Measurements from ENCODE around the gene SPDL1.

Gene SPDL1

GRCh38 chr5:169561893-169562292 lies 21.7 kb upstream of the SPDL1 start:
- TF ChIP-seq FOXP2 (optimal IDR thresholded peaks at IDR 0.05; ENCODE audit: control extremely low read depth, extremely low read length, insufficient read depth) (no peak), POLR2AphosphoS5 (IDR thresholded peaks at IDR 0.05; ENCODE audit: borderline replicate concordance, low read depth, low read length) (no peak), EZH2 (IDR thresholded peaks at IDR 0.05) (no peak)
- peak; percentile 3 for DNase-seq (ENCODE audit: low read depth, low spot score)
- H3K4me3 ChIP-seq: no peak overlapping the region

GRCh38 chr5:169563369-169563768 lies 20.2 kb upstream of the SPDL1 start:
- H3K4me3 ChIP-seq: no peak overlapping the region

More at GRCh38 chr5:169561893-169562292, 21.7 kb upstream of the SPDL1 start:
- no peaks in the 10 kb centered on the region for H3K9me3 ChIP-seq (ENCODE audit: low read depth, low read length)
- no peak overlapping the region for H3K9ac ChIP-seq (ENCODE audit: insufficient read length)
- H3K36me3 ChIP-seq (ENCODE audit: insufficient read depth, low read length): no peaks in the 10 kb centered on the region
- no peak overlapping the region for H3K27ac ChIP-seq

GRCh38 chr5:169566202-169566601 lies 17.4 kb upstream of the SPDL1 start:
- no peak overlapping the region for H3K9ac ChIP-seq (ENCODE audit: insufficient read length)
- no peak overlapping the region for H3K27ac ChIP-seq
- no peaks in the 10 kb centered on the region for H3K9me3 ChIP-seq (ENCODE audit: low read depth, low read length)
- no peak overlapping the region for H3K4me3 ChIP-seq
- no peak for DNase-seq (ENCODE audit: low read depth, low spot score)
- no peak for TF ChIP-seq FOXP2 (optimal IDR thresholded peaks at IDR 0.05; ENCODE audit: control extremely low read depth, extremely low read length, insufficient read depth)
- no peaks in the 10 kb centered on the region for H3K36me3 ChIP-seq (ENCODE audit: insufficient read depth, low read length)

More at GRCh38 chr5:169563369-169563768, 20.2 kb upstream of the SPDL1 start:
- no peaks in the 10 kb centered on the region for H3K9me3 ChIP-seq (ENCODE audit: low read depth, low read length)
- no peak for TF ChIP-seq POLR2AphosphoS5 (IDR thresholded peaks at IDR 0.05; ENCODE audit: borderline replicate concordance, low read depth, low read length)
- TF ChIP-seq EZH2 (IDR thresholded peaks at IDR 0.05): no peak
- no peak for TF ChIP-seq FOXP2 (optimal IDR thresholded peaks at IDR 0.05; ENCODE audit: control extremely low read depth, extremely low read length, insufficient read depth)
- H3K36me3 ChIP-seq (ENCODE audit: insufficient read depth, low read length): no peaks in the 10 kb centered on the region
- no peak for DNase-seq (ENCODE audit: low read depth, low spot score)
- H3K27ac ChIP-seq: no peak overlapping the region
- no peak overlapping the region for H3K9ac ChIP-seq (ENCODE audit: insufficient read length)

GRCh38 chr5:169567079-169567478 lies 16.5 kb upstream of the SPDL1 start:
- H3K36me3 ChIP-seq (ENCODE audit: insufficient read depth, low read length): no peaks in the 10 kb centered on the region
- no peak overlapping the region for H3K27ac ChIP-seq
- no peak for DNase-seq (ENCODE audit: low read depth, low spot score)
- no peak overlapping the region for H3K4me3 ChIP-seq
- no peaks in the 10 kb centered on the region for H3K9me3 ChIP-seq (ENCODE audit: low read depth, low read length)
- H3K9ac ChIP-seq (ENCODE audit: insufficient read length): no peak overlapping the region
- TF ChIP-seq FOXP2 (optimal IDR thresholded peaks at IDR 0.05; ENCODE audit: control extremely low read depth, extremely low read length, insufficient read depth): no peak

GRCh38 chr5:169569513-169569912 lies 14.1 kb upstream of the SPDL1 start:
- Histone ChIP-seq H3K36me3 (ENCODE audit: insufficient read depth, low read length) (no peaks in the 10 kb centered on the region), H3K9ac (ENCODE audit: insufficient read length) (no peak overlapping the region), H3K9me3 (ENCODE audit: low read depth, low read length) (no peaks in the 10 kb centered on the region), H3K27ac (no peak overlapping the region), H3K4me3 (no peak overlapping the region)
- TF ChIP-seq POLR2AphosphoS5 (IDR thresholded peaks at IDR 0.05; ENCODE audit: borderline replicate concordance, low read depth, low read length): no peak
- DNase-seq (ENCODE audit: low read depth, low spot score): no peak

GRCh38 chr5:169571355-169571754 lies 12.2 kb upstream of the SPDL1 start:
- no peak overlapping the region for H3K9ac ChIP-seq (ENCODE audit: insufficient read length)
- no peaks in the 10 kb centered on the region for H3K36me3 ChIP-seq (ENCODE audit: insufficient read depth, low read length)
- DNase-seq (ENCODE audit: low read depth, low spot score): no peak
- H3K4me3 ChIP-seq: no peak overlapping the region
- no peak overlapping the region for H3K27ac ChIP-seq
- no peak for TF ChIP-seq FOXP2 (optimal IDR thresholded peaks at IDR 0.05; ENCODE audit: control extremely low read depth, extremely low read length, insufficient read depth)
- no peak for TF ChIP-seq POLR2AphosphoS5 (IDR thresholded peaks at IDR 0.05; ENCODE audit: borderline replicate concordance, low read depth, low read length)
- TF ChIP-seq EZH2 (IDR thresholded peaks at IDR 0.05): no peak
- H3K9me3 ChIP-seq (ENCODE audit: low read depth, low read length): no peaks in the 10 kb centered on the region

GRCh38 chr5:169574134-169574646 lies 9.4 kb upstream of the SPDL1 start:
- no peak for DNase-seq (ENCODE audit: low read depth, low spot score)
- TF ChIP-seq POLR2AphosphoS5 (IDR thresholded peaks at IDR 0.05; ENCODE audit: borderline replicate concordance, low read depth, low read length) (no peak), EZH2 (IDR thresholded peaks at IDR 0.05) (no peak), FOXP2 (optimal IDR thresholded peaks at IDR 0.05; ENCODE audit: control extremely low read depth, extremely low read length, insufficient read depth) (no peak)
- Histone ChIP-seq H3K27ac (no peak overlapping the region), H3K36me3 (ENCODE audit: insufficient read depth, low read length) (no peaks in the 10 kb centered on the region), H3K9me3 (ENCODE audit: low read depth, low read length) (no peaks in the 10 kb centered on the region), H3K4me3 (no peak overlapping the region), H3K9ac (ENCODE audit: insufficient read length) (no peak overlapping the region)

GRCh38 chr5:169576181-169576598 lies 7.4 kb upstream of the SPDL1 start:
- TF ChIP-seq EZH2 (IDR thresholded peaks at IDR 0.05): no peak
- TF ChIP-seq FOXP2 (optimal IDR thresholded peaks at IDR 0.05; ENCODE audit: control extremely low read depth, extremely low read length, insufficient read depth): no peak
- TF ChIP-seq POLR2AphosphoS5 (IDR thresholded peaks at IDR 0.05; ENCODE audit: borderline replicate concordance, low read depth, low read length): no peak
- H3K36me3 ChIP-seq (ENCODE audit: insufficient read depth, low read length): no peaks in the 10 kb centered on the region
- no peak overlapping the region for H3K4me3 ChIP-seq
- H3K27ac ChIP-seq: no peak overlapping the region
- no peaks in the 10 kb centered on the region for H3K9me3 ChIP-seq (ENCODE audit: low read depth, low read length)
- H3K9ac ChIP-seq (ENCODE audit: insufficient read length): no peak overlapping the region
- no peak for DNase-seq (ENCODE audit: low read depth, low spot score)

- no peaks in the 10 kb centered on the region for H3K9me3 ChIP-seq (ENCODE audit: low read depth, low read length)
- TF ChIP-seq FOXP2 (optimal IDR thresholded peaks at IDR 0.05; ENCODE audit: control extremely low read depth, extremely low read length, insufficient read depth) (no peak), EZH2 (IDR thresholded peaks at IDR 0.05) (no peak), POLR2AphosphoS5 (IDR thresholded peaks at IDR 0.05; ENCODE audit: borderline replicate concordance, low read depth, low read length) (no peak)
- H3K27ac ChIP-seq: no peak overlapping the region
- H3K4me3 ChIP-seq: no peak overlapping the region
- H3K9ac ChIP-seq (ENCODE audit: insufficient read length): no peak overlapping the region
- no peak for DNase-seq (ENCODE audit: low read depth, low spot score)
- no peaks in the 10 kb centered on the region for H3K36me3 ChIP-seq (ENCODE audit: insufficient read depth, low read length)
These were observed 5.6 kb upstream of the SPDL1 start for GRCh38 chr5:169577951-169578350.

Data from SK-N-MC (cell line).